CD4-positive, alpha-beta T cell treated with Interleukin-4 for 1 hour (primary cell): ENCODE results near the gene CABLES2.
"Not testable (repeated sequence)": the region's sequence is repeated elsewhere in the genome, so short reads cannot be mapped to it uniquely, and the experiment has no call there.

Source experiments
- DNase-seq, 2 donors: peaks; one replicate each; pipeline ENCODE4 v3.0.0-alpha.2; 2020 to 2022

The CABLES2 gene

GRCh38 chr20:62433658-62434497 is 26.8 kb upstream of the CABLES2 start:
- DNase-seq, result no peak

GRCh38 chr20:62430866-62431447 is 23.9 kb upstream of the CABLES2 start:
- DNase-seq, result no peak

- no peak for DNase-seq
Measured at GRCh38 chr20:62430311-62430853, 23.3 kb upstream of the CABLES2 start.

- no peak for DNase-seq
Measured at GRCh38 chr20:62429455-62430310, 22.6 kb upstream of the CABLES2 start.

GRCh38 chr20:62428396-62429295 is 21.6 kb upstream of the CABLES2 start:
- DNase-seq, result no peak

GRCh38 chr20:62428002-62428372 is 20.9 kb upstream of the CABLES2 start:
- no peak for DNase-seq

- no peak for DNase-seq
Measured at GRCh38 chr20:62427172-62428001, 20.3 kb upstream of the CABLES2 start, which contains the start of gene RBBP8NL. Gene RBBP8NL, minus strand, starts transcription at chr20:62427539. Its CDS starts 7,892 bp downstream, at chr20:62419647.

- DNase-seq, result no peak
Measured at GRCh38 chr20:62426699-62427131, 19.6 kb upstream of the CABLES2 start.

- not testable (repeated sequence) for DNase-seq
Measured at GRCh38 chr20:62426059-62426348, 18.9 kb upstream of the CABLES2 start.

- DNase-seq, result no peak
Measured at GRCh38 chr20:62425281-62426058, 18.4 kb upstream of the CABLES2 start.

- DNase-seq, result no peak
Measured at GRCh38 chr20:62424249-62425107, 17.4 kb upstream of the CABLES2 start.

GRCh38 chr20:62423326-62423706 is 16.2 kb upstream of the CABLES2 start:
- DNase-seq, result no peak

- DNase-seq, result no peak
Measured at GRCh38 chr20:62422636-62423325, 15.7 kb upstream of the CABLES2 start.

GRCh38 chr20:62421716-62421990 is 14.6 kb upstream of the CABLES2 start:
- no peak for DNase-seq

GRCh38 chr20:62420846-62421715 is 14.0 kb upstream of the CABLES2 start:
- no peak for DNase-seq

GRCh38 chr20:62419759-62420158 is 12.7 kb upstream of the CABLES2 start:
- no peak for DNase-seq

GRCh38 chr20:62418709-62419487 is 11.8 kb upstream of the CABLES2 start:
- DNase-seq, result no peak
